Endothelial cell of umbilical vein (primary cell): Measurements from ENCODE around the gene TRIM21. TPM values are rescaled to one million over a fixed set of nuclear protein-coding genes. Genes with fewer than 3 reads are reported as not detected.

Experiments used
- polyA plus RNA-seq, 4 experiments: library from polyadenylated mRNA; depleted of rRNA in 3 of 4; stranded (reverse) in 3 of 4; unstranded in 1 of 4; fragments of >200 nt; gene quantifications; 2 replicates each; pipeline versions ENCODE4 v1.2.1 to v1.2.3, GENCODE V29; 2011 to 2012; ENCODE audit warnings: missing spikeins in 1 of 4
- total RNA-seq: library from RNA; stranded (reverse); gene quantifications from 2 replicates; pipeline ENCODE4 v1.2.3, GENCODE V29; 2021

Gene TRIM21
- total and polyA plus RNA-seq, 2 donors (not counting 3 experiments of a cell fraction or from before 2014, with no cell fraction given): 18.9 to 20.8 TPM

Other genes starting within 250 kb of the TRIM21 start
- not detected in 2 replicates for gene OR52B4, start 25.3 kb downstream of the TRIM21 start, total RNA-seq
- gene OR52B4, start 25.3 kb downstream of the TRIM21 start, polyA plus RNA-seq: not detected in 2 replicates
- gene OR52K2, start 55.6 kb upstream of the TRIM21 start, total RNA-seq: not detected in 2 replicates
- gene OR52K2, start 55.6 kb upstream of the TRIM21 start, polyA plus RNA-seq: not detected in 2 replicates
- gene OR52K1, start 88.9 kb upstream of the TRIM21 start, total RNA-seq: not detected in 2 replicates
- gene OR52K1, start 88.9 kb upstream of the TRIM21 start, polyA plus RNA-seq: not detected in 2 replicates
- gene OR52M1, start 151.5 kb upstream of the TRIM21 start, total RNA-seq: not detected in 2 replicates
- gene OR52M1, start 151.5 kb upstream of the TRIM21 start, polyA plus RNA-seq: not detected in 2 replicates
- not detected in 2 replicates for gene OR52I2, start 188.0 kb upstream of the TRIM21 start, total RNA-seq
- gene OR52I2, start 188.0 kb upstream of the TRIM21 start, polyA plus RNA-seq: not detected in 2 replicates
- gene OR52I1, start 200.3 kb upstream of the TRIM21 start, total RNA-seq: not detected in 2 replicates
- gene OR52I1, start 200.3 kb upstream of the TRIM21 start, polyA plus RNA-seq: not detected in 2 replicates
- gene TRIM68, start 214.5 kb upstream of the TRIM21 start, total RNA-seq: 10.6 and 11.3 TPM in 2 replicates
- 7.2 and 8.1 TPM in 2 replicates for gene TRIM68, start 214.5 kb upstream of the TRIM21 start, polyA plus RNA-seq
- gene OR51D1, start 243.8 kb upstream of the TRIM21 start, total RNA-seq: not detected in 2 replicates
- gene OR51D1, start 243.8 kb upstream of the TRIM21 start, polyA plus RNA-seq: not detected in 2 replicates